ENCODE measurements around the gene IPO11.

- TF ChIP-seq ZC3H10 (CRISPR knock-in tag; IDR thresholded peaks at IDR 0.05) (no peak), RARB (CRISPR knock-in tag; IDR thresholded peaks at IDR 0.05) (no peak), CREB5 (CRISPR knock-in tag; IDR thresholded peaks at IDR 0.05; ENCODE audit: low read depth) (no peak), ZFP30 (CRISPR knock-in tag; IDR thresholded peaks at IDR 0.05) (no peak), SNAI2 (CRISPR knock-in tag; IDR thresholded peaks at IDR 0.05) (no peak), BACH2 (CRISPR knock-in tag; IDR thresholded peaks at IDR 0.05; ENCODE audit: borderline replicate concordance) (no peak), ARNTL (CRISPR knock-in tag; IDR thresholded peaks at IDR 0.05; ENCODE audit: borderline replicate concordance, low read depth) (no peak), PATZ1 (CRISPR knock-in tag; IDR thresholded peaks at IDR 0.05; ENCODE audit: borderline replicate concordance) (no peak), ESRRG (CRISPR knock-in tag; IDR thresholded peaks at IDR 0.05) (no peak)
Observed at GRCh38 chr5:62653864-62654575, 241.5 kb downstream of the IPO11 start.
